Effector memory CD8-positive, alpha-beta T cell (primary cell): ENCODE results near the gene PRKAA2.
"Not testable (repeated sequence)": the region's sequence is repeated elsewhere in the genome, so short reads cannot be mapped to it uniquely, and the experiment has no call there.

Source experiments
- ATAC-seq: fragments of 150-1000 bp; cut with Tn5 transposase; replicated peaks from 2 replicates; pipeline ENCODE4 v1.10.0; 2021; ENCODE audit warnings: mild to moderate bottlenecking, moderate library complexity
- DNase-seq, 3 experiments: peaks; one replicate each; pipeline ENCODE4 v3.0.0; 2021
- H3K27ac Mint-ChIP-seq, 2 donors: one replicate each; pipeline ENCODE4 v1.8.0; 2022; ENCODE audit warnings: mild to moderate bottlenecking in 2 of 2, mixed read lengths in 2 of 2, moderate library complexity in 2 of 2
- H3K27me3 Mint-ChIP-seq, 2 donors: one replicate each; pipeline ENCODE4 v1.8.0; 2022; ENCODE audit warnings: mixed read lengths in 2 of 2
- H3K36me3 Mint-ChIP-seq: one replicate; pipeline ENCODE4 v1.8.0; 2022; ENCODE audit warnings: mild to moderate bottlenecking, moderate library complexity, mixed read lengths; ENCODE audit not compliant: insufficient read depth
- H3K4me1 Mint-ChIP-seq, 2 donors: one replicate each; pipeline ENCODE4 v1.8.0; 2022; ENCODE audit warnings: low read depth in 2 of 2, mixed read lengths in 2 of 2
- H3K4me3 Mint-ChIP-seq, 2 donors: one replicate each; pipeline ENCODE4 v1.8.0; 2022; ENCODE audit warnings: mild to moderate bottlenecking in 2 of 2, mixed read lengths in 2 of 2, moderate library complexity in 2 of 2
- H3K9me3 Mint-ChIP-seq, 2 donors: one replicate each; pipeline ENCODE4 v1.8.0; 2022; ENCODE audit warnings: mixed read lengths in 2 of 2
- total RNA-seq, 9 experiments: gene quantifications; one replicate each; lab custom pipeline; 2026; lab: John Stamatoyannopoulos, UW

PRKAA2 gene
- 0 to 2.6 (median 0) reads per million in 9 experiments for total RNA-seq

DNA sequence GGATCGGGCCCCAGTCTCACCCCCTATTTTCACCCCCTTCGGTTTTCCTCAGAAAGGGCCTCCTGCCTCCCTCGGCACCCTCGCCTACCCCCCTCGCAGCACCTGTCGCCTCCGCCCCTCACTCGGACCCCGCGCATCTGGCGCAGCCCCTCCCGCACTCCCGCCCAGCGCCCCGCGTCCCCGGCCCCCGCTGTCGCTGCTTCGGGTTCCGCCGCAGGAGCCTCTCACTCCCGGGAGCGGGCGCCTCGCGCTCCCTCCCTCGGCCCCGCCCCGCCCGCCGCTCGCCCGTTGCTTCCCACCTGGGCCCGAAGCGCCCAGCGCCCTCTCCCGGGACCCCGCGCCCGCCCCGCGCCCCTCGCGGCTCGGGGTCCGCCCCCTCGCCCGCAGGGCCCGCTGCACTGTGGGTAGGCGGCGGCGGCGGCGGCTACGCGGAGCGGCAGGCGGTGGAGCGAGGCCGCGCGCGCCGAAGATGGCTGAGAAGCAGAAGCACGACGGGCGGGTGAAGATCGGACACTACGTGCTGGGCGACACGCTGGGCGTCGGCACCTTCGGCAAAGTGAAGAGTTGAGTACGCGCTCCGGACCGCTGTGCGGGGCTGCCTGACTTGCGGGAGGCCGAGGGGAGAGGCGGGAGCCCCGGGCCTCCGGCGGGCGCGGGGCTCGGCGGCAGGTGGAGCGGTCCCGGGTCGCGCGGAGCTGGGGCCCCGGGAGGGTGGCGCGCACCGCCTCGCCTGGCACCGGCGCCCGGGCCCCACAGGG lies at the start of gene PRKAA2:
Gene PRKAA2 (plus strand): TSS at position 396 of the 758 bp plus-strand sequence. CDS start 74 bp downstream, at position 470.
- H3K36me3 Mint-ChIP-seq: no peaks in the 10 kb centered on the region
- no peaks in the 10 kb centered on the region for H3K9me3 Mint-ChIP-seq
- DNase-seq (no peak), ATAC-seq (no peak)
- peak within 1 kb of the TSS in 1 of 2 donors; percentile 38 for H3K4me3 Mint-ChIP-seq
- H3K4me1 Mint-ChIP-seq: no peaks in the 10 kb centered on the region
- H3K27ac Mint-ChIP-seq: no peak within 1 kb of the TSS
- H3K27me3 Mint-ChIP-seq: peaks cover 37 to 63% of the 10 kb centered on the region in 2 donors

DNA sequence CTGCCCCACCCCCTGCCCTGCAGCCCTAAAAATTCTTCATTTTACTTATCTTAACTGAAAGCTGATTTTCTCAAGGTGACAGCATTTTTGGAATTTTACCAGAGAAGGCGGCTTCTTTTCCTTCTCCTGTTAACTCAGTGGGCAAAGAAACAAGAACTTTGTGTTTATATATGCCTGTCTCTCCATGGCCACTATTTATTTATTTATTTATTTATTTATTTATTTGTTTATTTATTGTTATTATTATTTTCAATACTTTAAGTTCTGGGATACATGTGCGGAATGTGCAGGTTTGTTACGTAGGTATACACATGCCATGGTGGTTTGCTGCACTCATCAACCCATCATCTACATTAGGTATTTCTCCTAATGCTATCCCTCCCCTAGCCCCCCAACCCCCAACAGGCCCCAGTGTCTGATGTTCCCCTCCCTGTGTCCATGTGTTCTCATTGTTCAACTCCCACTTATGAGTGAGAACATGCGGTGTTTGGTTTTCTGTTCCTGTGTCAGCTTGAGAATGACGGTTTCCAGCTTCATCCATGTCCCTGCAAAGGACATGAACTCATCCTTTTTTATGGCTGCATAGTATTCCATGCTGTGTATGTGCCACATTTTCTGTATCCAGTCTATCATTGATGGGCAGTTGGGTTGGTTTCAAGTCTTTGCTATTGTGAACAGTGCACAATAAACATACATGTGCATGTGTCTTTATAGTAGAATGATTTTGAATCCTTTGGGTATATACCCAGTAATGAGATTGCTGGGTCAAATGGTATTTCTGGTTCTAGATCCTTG lies 49.5 kb upstream of the PRKAA2 start:
- not testable (repeated sequence) for H3K4me3 Mint-ChIP-seq, H3K27me3 Mint-ChIP-seq, H3K4me1 Mint-ChIP-seq, DNase-seq, H3K27ac Mint-ChIP-seq, ATAC-seq, H3K9me3 Mint-ChIP-seq, H3K36me3 Mint-ChIP-seq

DNA sequence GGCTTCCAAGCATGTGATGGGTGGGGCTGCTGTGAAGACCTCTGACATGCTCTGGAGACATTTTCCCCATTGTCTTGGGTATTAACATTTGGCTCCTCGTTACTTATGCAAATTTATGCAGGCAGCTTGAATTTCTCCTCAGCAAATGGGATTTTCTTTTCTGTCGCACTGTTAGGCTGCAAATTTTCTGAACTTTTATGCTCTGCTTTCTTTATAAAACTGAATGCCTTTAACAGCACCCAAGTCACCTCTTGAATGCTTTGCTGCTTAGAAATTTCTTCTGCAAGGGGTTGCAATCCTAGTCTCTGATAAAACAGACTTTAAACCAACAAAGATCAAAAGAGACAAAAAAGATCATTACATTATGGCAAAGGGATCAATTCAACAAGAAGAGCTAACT lies 35.0 kb upstream of the PRKAA2 start:
- not testable (repeated sequence) for H3K4me3 Mint-ChIP-seq, H3K27me3 Mint-ChIP-seq, ATAC-seq, H3K4me1 Mint-ChIP-seq, H3K9me3 Mint-ChIP-seq, H3K27ac Mint-ChIP-seq, H3K36me3 Mint-ChIP-seq, DNase-seq

DNA sequence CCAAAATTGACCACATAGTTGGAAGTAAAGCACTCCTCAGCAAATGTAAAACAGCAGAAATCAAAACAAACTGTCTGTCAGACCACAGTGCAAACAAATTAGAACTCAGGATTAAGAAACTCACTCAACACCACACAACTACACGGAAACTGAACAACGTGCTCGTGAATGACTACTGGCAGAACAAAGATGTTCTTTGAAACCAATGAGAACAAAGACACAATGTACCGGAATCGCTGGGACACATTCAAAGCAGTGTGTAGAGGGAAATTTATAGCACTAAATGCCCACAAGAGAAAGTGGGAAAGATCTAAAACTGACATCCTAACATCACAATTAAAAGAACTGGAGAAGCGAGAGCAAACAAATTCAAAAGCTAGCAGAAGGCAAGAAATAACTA lies 34.3 kb upstream of the PRKAA2 start:
- ATAC-seq, H3K9me3 Mint-ChIP-seq, H3K27ac Mint-ChIP-seq, H3K4me3 Mint-ChIP-seq, H3K36me3 Mint-ChIP-seq, DNase-seq, H3K4me1 Mint-ChIP-seq, H3K27me3 Mint-ChIP-seq: not testable (repeated sequence)

DNA sequence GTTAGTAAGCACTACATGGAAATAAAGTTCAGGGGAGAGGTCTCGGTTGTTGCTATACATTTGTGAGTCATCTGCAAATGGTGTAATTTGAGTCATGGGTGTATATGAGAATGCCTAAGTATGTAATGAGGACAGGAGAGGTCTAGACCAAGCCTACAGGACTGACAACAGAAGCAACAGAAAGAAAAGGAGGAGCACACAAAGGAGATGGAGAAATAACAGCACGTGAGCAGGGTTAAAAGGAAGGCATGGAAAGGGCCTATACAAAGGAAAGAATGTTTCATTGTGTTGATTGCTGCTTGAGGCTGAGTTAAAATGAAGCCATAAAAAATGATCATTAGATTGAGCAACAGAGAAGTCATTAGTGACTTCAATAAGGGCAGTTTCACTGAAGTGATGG lies 28.0 kb upstream of the PRKAA2 start:
- no peaks in the 10 kb centered on the region for H3K27me3 Mint-ChIP-seq
- ATAC-seq (no peak), DNase-seq (no peak)
- no peaks in the 10 kb centered on the region for H3K36me3 Mint-ChIP-seq
- no peak overlapping the region for H3K4me3 Mint-ChIP-seq
- H3K27ac Mint-ChIP-seq: no peak overlapping the region
- no peaks in the 10 kb centered on the region for H3K4me1 Mint-ChIP-seq
- H3K9me3 Mint-ChIP-seq: no peaks in the 10 kb centered on the region

DNA sequence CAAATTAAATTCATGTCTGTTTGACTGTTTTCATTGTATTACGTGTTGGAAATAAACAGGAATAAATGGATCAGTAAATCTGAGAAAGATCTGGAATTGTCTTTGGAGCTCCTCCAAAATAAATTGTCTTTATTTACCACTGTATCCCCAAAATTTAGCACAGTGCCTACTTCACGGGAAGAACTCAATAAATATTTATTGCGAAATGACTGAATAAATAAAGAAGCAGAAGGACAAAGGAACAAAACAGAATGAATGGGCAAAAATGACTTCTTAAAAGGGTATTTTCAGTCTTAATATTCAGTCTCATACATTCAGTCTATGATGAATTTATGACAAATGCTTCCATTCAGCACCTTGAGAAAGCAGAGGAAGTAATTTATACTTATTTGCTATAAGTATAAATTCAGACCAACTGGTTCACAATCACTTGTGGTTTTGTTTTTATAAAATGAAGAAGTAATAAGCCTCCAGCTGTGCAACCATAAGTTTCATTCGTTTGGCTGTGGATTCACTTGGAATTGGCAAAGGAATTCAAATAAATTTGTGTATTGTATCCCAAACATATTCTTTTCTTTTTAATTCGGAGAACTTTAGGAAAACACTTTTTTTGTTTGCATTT lies 19.2 kb upstream of the PRKAA2 start:
- Mint-ChIP-seq H3K4me1 (no peaks in the 10 kb centered on the region), H3K36me3 (no peaks in the 10 kb centered on the region), H3K9me3 (peaks cover 0 to 5% of the 10 kb centered on the region in 2 donors), H3K27me3 (no peaks in the 10 kb centered on the region), H3K4me3 (no peak overlapping the region), H3K27ac (no peak overlapping the region)
- DNase-seq (no peak), ATAC-seq (no peak)

DNA sequence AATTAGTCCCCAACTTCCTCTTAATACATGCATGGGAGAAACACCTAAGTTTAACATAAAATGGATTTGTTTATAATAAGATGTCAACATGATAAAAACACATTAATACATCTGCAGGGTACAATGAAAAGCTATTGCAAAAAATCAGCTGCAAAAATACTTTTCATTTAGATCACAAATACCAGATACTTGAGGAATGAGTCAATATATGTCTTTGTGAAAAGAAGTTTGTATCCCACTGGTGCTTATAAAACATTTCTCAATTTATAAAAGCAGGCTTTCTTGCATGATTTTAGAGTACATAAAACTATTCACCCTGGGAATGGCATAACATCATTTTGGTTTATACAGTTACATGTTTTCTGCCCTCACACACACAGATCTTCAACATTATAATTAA lies 18.6 kb upstream of the PRKAA2 start:
- H3K27me3 Mint-ChIP-seq: no peaks in the 10 kb centered on the region
- DNase-seq (no peak), ATAC-seq (no peak)
- no peak overlapping the region for H3K27ac Mint-ChIP-seq
- peaks cover 0 to 5% of the 10 kb centered on the region in 2 donors for H3K9me3 Mint-ChIP-seq
- H3K36me3 Mint-ChIP-seq: no peaks in the 10 kb centered on the region
- no peaks in the 10 kb centered on the region for H3K4me1 Mint-ChIP-seq
- H3K4me3 Mint-ChIP-seq: no peak overlapping the region

DNA sequence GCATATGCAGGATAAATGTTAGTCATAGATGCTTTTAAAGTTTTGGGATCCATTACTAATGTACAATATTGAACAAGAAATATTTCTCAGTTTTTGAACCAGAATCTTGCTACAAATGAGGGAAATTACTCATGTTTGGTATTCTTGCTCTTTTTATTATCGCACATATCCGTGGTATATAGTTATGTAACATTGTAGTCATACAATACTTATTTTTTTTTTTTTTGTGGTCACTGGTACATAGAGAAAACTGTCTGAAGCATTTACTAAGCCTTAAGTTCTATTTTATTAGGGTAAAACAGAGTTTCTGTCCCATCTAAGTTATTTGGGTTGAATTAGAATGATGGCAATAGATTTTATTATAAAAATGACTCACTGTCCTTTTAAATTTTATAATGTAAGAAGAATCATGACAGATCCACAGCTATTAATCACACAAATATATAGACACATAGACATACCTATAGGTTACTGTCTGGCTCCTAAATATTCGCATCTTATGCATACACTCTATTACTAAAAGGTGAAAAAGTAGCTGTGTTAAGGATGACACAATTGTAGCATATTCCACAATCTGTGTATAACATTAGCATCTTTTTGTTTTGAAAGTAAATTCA lies 18.0 kb upstream of the PRKAA2 start:
- Mint-ChIP-seq H3K36me3 (no peaks in the 10 kb centered on the region), H3K27ac (no peak overlapping the region), H3K9me3 (peaks cover 0 to 5% of the 10 kb centered on the region in 2 donors), H3K4me1 (no peaks in the 10 kb centered on the region), H3K4me3 (no peak overlapping the region), H3K27me3 (no peaks in the 10 kb centered on the region)
- DNase-seq: no peak
- no peak for ATAC-seq

DNA sequence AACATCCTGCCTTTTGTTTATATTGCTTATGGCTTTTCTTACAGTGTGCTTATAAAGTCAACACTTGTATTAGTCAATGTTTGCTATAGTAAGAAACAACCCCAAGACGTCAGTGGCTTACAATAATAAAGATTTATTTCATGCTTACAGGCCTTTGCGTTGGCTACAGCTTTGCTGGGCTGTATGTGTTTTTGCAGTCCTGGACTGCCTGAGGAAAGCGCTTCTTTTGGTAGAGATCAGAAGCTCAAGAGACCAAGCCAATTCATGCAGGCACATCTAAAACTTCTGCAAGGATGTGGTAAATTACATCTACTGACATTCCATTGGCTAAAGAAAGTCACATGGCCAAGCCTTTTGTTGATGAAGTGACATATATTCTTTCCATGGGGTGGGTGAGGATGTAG lies 17.5 kb upstream of the PRKAA2 start:
- H3K36me3 Mint-ChIP-seq: no peaks in the 10 kb centered on the region

DNA sequence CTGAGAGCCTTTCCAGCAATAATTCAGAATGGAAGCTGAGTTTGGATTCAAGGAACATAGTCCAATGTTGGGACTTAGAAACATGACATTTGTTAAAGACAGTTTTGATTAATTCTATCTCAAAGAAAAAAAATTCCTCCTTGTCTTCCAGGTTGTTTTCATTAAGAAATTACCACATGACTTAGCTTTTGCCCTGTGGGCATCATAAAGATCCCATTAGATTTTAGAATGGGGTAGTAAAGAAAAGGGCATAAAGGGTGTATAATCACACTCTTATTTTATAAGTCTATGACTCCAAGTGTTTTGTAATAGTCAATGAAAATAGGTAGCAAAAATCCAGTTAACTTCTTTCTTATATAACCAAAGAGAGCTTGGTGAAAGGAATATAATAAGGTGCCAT lies 14.3 kb upstream of the PRKAA2 start:
- ATAC-seq (no peak), DNase-seq (no peak)
- Mint-ChIP-seq H3K27me3 (no peaks in the 10 kb centered on the region), H3K4me3 (no peak overlapping the region), H3K36me3 (no peaks in the 10 kb centered on the region), H3K4me1 (no peaks in the 10 kb centered on the region), H3K9me3 (no peaks in the 10 kb centered on the region), H3K27ac (no peak overlapping the region)

More for the DNA sequence above, 17.5 kb upstream of the PRKAA2 start:
- Mint-ChIP-seq H3K27me3 (no peaks in the 10 kb centered on the region), H3K9me3 (peaks cover 0 to 5% of the 10 kb centered on the region in 2 donors), H3K27ac (no peak overlapping the region), H3K4me3 (no peak overlapping the region), H3K4me1 (no peaks in the 10 kb centered on the region)
- DNase-seq (no peak), ATAC-seq (no peak)

DNA sequence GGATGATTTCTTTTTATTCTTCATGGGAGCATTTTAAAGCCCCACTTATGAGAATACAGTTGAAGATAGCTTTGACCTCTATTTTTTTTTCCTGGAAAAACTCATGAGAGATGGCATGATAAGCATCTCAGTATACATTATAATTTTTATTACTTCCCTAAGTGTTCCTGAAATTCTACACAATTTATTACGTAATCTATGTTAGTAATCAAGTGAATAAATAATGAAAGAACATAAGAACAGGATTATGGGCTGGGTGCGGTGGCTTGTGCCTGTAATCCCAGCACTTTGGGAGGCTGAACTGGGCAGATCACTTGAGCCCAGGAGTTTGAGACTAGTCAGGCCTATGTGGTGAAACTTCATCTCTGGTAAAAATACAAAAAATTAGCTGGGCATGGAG lies 13.2 kb upstream of the PRKAA2 start:
- no peak for ATAC-seq
- no peak overlapping the region for H3K27ac Mint-ChIP-seq
- H3K9me3 Mint-ChIP-seq: no peaks in the 10 kb centered on the region
- DNase-seq: no peak
- H3K36me3 Mint-ChIP-seq: no peaks in the 10 kb centered on the region
- no peaks in the 10 kb centered on the region for H3K27me3 Mint-ChIP-seq
- H3K4me1 Mint-ChIP-seq: no peaks in the 10 kb centered on the region
- no peak overlapping the region for H3K4me3 Mint-ChIP-seq

DNA sequence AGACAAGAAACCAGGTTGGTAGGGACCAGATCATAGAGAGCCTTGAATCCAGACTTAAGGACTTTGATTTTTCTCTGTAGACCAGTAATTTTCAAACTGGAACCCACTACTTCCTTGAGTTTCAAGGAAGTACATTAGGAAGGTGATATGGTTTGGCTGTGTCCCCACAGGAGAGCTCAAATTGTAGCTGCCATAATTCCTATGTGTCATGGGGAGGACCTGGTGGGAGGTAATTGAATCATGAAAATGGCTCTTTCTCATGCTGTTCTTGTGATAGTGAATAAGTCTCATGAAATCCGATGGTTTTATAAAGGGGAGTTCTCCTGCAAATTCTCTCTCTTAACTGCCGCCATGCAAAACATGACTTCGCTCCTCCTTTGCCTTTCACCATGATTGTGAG lies 10.1 kb upstream of the PRKAA2 start:
- DNase-seq (no peak), ATAC-seq (no peak)
- H3K27me3 Mint-ChIP-seq: no peaks in the 10 kb centered on the region
- no peak overlapping the region for H3K27ac Mint-ChIP-seq
- no peak overlapping the region for H3K4me3 Mint-ChIP-seq
- H3K9me3 Mint-ChIP-seq: peaks cover 0 to 2% of the 10 kb centered on the region in 2 donors
- H3K36me3 Mint-ChIP-seq: no peaks in the 10 kb centered on the region
- H3K4me1 Mint-ChIP-seq: no peaks in the 10 kb centered on the region

DNA sequence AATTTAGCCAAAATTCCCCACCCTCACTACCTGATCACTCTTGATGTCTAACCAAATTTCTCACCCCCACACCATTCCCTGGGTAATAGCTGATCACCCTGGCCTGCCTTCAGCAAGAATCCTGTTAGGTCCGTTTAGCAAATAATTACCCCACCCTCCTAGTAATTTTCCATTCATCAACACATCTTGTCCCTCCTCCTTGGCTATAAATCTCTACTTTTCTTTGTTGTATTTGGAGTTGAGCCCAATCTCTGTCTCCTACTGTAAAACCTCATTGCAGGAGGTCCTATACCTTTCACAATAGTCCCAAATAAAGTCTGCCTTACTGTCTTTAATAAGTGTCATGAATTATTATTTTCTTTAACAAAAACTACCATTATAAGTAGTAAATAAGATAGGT lies 6.9 kb upstream of the PRKAA2 start:
- H3K27ac Mint-ChIP-seq: no peak overlapping the region
- DNase-seq (no peak), ATAC-seq (no peak)

More for the DNA sequence above, 6.9 kb upstream of the PRKAA2 start:
- peaks cover 0 to 2% of the 10 kb centered on the region in 2 donors for H3K9me3 Mint-ChIP-seq
- no peaks in the 10 kb centered on the region for H3K36me3 Mint-ChIP-seq
- H3K4me3 Mint-ChIP-seq: no peak overlapping the region
- peaks cover 8 to 18% of the 10 kb centered on the region in 2 donors for H3K27me3 Mint-ChIP-seq
- no peaks in the 10 kb centered on the region for H3K4me1 Mint-ChIP-seq
